Measurements from ENCODE around the gene CCDC50. TPM values are rescaled to one million over a fixed set of nuclear protein-coding genes. Genes with fewer than 3 reads are reported as not detected.

Gene CCDC50
- 57.7 and 81.5 TPM in 2 replicates for total RNA-seq

DNA sequence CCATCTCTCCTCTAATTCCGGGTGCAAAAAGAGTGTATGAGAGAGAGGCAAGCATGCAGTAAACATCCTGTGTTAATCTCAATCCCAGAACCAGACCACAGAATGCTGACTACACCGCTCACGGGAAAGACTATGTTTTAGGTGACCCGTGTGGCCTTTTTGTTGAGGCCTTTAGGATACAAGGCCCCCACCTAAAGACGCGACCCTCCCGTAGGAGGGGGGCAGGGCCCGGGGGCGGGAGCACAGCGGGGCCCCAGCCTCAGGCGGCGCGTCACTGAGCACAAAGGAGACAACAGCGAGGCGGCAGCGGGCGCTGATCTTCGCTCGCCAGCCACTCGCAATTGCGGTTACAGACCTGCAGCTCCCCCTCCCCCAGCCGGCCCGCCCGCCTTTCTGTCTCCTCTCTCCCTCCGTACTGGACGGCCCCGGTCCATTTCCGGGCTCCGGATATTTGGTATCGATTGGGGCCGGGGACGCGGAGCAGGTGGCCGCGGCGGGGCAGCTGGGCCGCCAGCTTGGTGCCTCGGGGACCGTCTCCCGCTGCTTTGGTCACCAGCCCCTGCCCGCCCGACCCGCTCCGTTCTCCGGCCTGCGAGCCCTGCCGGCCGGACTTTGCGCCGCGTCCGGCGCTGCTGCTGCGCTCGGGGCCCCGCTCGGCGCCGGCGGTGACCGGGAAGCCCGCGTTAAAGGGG lies at the start of gene CCDC50:
CCDC50 (plus strand) TSS at position 433 of the 692 bp plus-strand sequence. CDS start 281 bp downstream, outside the sequence.
- no peak for FAIRE-seq
- TF ChIP-seq, protein P1, sequence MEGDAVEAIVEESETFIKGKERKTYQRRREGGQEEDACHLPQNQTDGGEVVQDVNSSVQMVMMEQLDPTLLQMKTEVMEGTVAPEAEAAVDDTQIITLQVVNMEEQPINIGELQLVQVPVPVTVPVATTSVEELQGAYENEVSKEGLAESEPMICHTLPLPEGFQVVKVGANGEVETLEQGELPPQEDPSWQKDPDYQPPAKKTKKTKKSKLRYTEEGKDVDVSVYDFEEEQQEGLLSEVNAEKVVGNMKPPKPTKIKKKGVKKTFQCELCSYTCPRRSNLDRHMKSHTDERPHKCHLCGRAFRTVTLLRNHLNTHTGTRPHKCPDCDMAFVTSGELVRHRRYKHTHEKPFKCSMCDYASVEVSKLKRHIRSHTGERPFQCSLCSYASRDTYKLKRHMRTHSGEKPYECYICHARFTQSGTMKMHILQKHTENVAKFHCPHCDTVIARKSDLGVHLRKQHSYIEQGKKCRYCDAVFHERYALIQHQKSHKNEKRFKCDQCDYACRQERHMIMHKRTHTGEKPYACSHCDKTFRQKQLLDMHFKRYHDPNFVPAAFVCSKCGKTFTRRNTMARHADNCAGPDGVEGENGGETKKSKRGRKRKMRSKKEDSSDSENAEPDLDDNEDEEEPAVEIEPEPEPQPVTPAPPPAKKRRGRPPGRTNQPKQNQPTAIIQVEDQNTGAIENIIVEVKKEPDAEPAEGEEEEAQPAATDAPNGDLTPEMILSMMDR (IDR thresholded peaks at IDR 0.05; ENCODE audit: insufficient read depth, low read length, severe bottlenecking): no peak
- peak; percentile 42 for DNase-seq (ENCODE audit: low read depth)
- no peaks in the 10 kb centered on the region for H3K36me3 ChIP-seq (ENCODE audit: control insufficient read depth, insufficient read depth, low read length)
- H3K4me3 ChIP-seq (ENCODE audit: low read depth, low read length): peak within 1 kb of the TSS; percentile 82
- no peaks in the 10 kb centered on the region for H3K27me3 ChIP-seq (ENCODE audit: control insufficient read depth, insufficient read depth, low read length)

DNA sequence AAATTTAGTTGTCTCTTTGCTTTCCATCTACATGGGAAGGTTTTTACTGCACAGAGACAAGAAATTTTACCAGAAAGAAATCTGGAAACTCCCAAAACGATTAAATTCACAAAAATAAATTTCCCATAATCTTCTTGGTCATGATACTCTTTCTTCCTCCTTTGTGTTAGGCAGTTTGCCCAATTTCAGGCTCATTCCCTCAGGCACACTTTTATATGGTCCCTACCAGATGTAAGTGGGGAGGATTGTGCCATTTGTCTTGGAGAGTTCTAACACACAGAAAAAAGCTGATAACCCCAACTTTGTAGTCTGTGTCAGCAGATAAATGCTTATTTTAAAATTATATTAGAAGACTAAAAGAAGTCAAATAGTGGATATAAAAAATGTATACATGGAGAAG lies 49.1 kb upstream of the CCDC50 start:
- DNase-seq (ENCODE audit: low read depth): no peak
- H3K4me3 ChIP-seq (ENCODE audit: low read depth, low read length): no peak overlapping the region
- no peak for FAIRE-seq
- H3K36me3 ChIP-seq (ENCODE audit: control insufficient read depth, insufficient read depth, low read length): no peaks in the 10 kb centered on the region
- TF ChIP-seq, protein P1 (IDR thresholded peaks at IDR 0.05; ENCODE audit: insufficient read depth, low read length, severe bottlenecking): no peak
- H3K27me3 ChIP-seq (ENCODE audit: control insufficient read depth, insufficient read depth, low read length): no peaks in the 10 kb centered on the region

DNA sequence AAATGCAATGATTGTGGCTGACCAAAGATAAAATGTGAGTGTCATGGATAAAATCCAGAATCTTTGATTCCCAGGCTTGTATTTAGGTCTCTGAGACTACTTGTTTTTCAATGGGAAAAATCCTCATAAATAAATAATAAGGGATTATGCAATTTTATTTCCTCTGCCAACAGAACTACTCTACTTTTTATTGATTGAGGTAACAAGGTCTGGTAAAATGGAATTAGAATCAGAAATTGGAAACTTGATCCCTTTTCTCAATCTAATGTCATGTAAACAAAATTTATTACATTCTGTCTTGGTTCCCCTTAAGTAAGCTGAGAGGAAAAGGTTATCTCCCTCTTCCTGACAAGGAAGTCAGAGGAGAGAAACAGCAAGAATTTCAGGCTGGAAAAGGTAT lies 48.3 kb upstream of the CCDC50 start:
- DNase-seq (ENCODE audit: low read depth): no peak
- FAIRE-seq: no peak

DNA sequence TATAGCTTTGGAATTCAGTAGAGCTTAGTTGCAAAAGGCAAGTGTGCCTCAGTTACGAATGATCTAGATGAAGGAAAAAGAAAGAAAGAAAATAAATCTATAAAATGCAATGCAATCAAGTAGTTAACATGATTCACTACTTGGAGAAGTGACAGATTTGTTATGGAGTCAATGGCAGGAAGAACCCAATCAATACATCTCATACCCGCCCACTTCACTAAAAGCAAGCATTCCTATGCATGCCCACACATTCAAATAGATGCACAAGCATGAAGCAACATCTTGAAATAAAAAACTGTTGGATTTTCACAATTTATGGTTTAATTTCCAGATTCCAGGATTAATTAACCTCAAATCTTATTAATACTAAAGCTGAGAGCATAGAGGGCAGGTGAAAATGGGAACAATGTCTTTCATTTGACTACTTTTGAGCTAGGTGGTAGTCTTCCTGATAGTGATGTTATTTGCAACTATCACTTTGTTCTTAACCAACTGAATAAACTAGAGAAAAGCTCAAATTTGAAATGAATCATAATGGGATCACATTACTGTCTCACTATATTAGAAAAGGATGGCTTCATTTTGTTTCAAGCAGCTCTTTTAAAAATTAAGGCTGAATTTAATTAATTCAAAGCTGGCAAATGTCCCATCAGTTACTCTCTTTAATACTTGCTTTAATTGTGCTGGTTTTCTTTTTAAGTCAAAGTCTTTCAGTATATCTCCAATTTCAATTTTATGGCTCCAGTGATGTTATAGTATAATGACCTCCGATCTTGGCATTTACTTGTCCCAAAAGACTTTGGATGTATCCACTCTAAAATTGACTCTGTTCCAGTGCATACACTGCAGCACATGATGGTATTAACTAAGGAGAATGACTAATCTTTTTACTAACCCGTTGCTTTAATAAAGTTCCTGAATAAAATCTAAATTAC lies 46.7 kb upstream of the CCDC50 start:
- Histone ChIP-seq H3K4me3 (ENCODE audit: low read depth, low read length) (no peak overlapping the region), H3K27me3 (ENCODE audit: control insufficient read depth, insufficient read depth, low read length) (no peaks in the 10 kb centered on the region), H3K36me3 (ENCODE audit: control insufficient read depth, insufficient read depth, low read length) (no peaks in the 10 kb centered on the region)
- DNase-seq (ENCODE audit: low read depth): no peak
- TF ChIP-seq, protein P1 (IDR thresholded peaks at IDR 0.05; ENCODE audit: insufficient read depth, low read length, severe bottlenecking): no peak
- FAIRE-seq: no peak

More for the DNA sequence above, 48.3 kb upstream of the CCDC50 start:
- TF ChIP-seq, protein P1 (IDR thresholded peaks at IDR 0.05; ENCODE audit: insufficient read depth, low read length, severe bottlenecking): no peak
- no peak overlapping the region for H3K4me3 ChIP-seq (ENCODE audit: low read depth, low read length)
- H3K27me3 ChIP-seq (ENCODE audit: control insufficient read depth, insufficient read depth, low read length): no peaks in the 10 kb centered on the region
- H3K36me3 ChIP-seq (ENCODE audit: control insufficient read depth, insufficient read depth, low read length): no peaks in the 10 kb centered on the region

GRCh38 chr3:191283400-191283799 lies 45.8 kb upstream of the CCDC50 start:
- TF ChIP-seq, protein P1 (IDR thresholded peaks at IDR 0.05; ENCODE audit: insufficient read depth, low read length, severe bottlenecking): no peak
- FAIRE-seq: no peak
- Histone ChIP-seq H3K36me3 (ENCODE audit: control insufficient read depth, insufficient read depth, low read length) (no peaks in the 10 kb centered on the region), H3K4me3 (ENCODE audit: low read depth, low read length) (no peak overlapping the region), H3K27me3 (ENCODE audit: control insufficient read depth, insufficient read depth, low read length) (no peaks in the 10 kb centered on the region)
- DNase-seq (ENCODE audit: low read depth): no peak

Measured in bronchial epithelial cell (primary cell).